Measurements from ENCODE around the gene CLEC3B.
"Not testable (repeated sequence)": the region's sequence is repeated elsewhere in the genome, so short reads cannot be mapped to it uniquely, and the experiment has no call there.

CLEC3B gene

DNA sequence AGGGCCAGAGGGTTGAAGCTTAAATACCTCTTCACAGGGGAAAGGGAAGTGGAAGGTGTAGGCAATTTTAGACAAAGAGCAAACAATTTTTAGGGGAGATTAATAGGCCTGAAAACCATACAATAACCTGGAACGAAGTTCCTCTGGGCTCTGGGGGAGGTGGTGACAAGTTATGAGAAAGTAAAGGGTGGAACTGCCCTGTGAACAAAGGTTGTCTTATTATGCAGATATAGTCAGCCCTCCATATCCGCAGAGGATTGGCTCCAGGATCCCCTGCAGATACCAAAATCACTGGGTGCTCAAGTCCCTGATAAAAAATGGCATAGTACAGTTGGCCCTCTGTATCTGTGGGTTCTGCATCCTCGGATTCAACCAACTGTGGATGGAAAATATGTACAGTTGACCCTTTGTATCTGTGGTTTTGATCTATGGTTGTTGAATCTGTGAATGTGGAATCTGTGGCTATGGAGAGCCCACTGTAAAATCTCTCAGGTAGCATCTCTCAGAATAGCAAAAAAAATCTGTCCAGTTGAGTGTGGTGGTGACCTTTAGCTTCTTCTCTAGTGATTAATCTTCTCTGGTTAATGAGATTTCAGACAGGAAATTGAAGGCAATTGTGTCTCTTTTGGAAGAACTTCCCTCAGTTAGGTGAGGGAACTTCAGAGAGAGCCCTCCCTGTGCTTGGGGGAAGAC lies 40.2 kb downstream of the CLEC3B start:
- no peak for DNase-seq (ENCODE audit: low spot score)

DNA sequence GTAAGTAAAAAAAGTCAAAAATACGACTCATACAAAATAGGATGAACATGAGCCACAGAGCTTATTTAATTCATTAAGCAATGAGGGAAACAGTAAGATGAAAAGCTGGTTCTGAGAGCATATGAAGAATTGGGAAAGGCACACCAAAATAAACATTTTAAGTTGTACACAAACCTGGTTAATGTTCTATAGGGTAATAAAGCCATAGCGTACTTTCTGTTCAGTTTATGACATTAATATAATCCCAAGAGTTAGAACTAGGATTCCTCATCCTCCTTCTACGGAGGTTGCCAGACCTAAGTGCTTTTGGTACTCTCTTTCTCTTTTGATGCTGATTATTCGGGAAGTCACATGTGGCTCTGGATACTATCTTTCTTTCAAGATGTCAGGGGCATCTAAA lies 41.4 kb downstream of the CLEC3B start:
- no peak for DNase-seq (ENCODE audit: low spot score)

- no peak for DNase-seq (ENCODE audit: low spot score)
Observed at GRCh38 chr3:45067941-45068340, 41.8 kb downstream of the CLEC3B start.

GRCh38 chr3:45071075-45071474 lies 45.0 kb downstream of the CLEC3B start:
- no peak for DNase-seq (ENCODE audit: low spot score)

DNA sequence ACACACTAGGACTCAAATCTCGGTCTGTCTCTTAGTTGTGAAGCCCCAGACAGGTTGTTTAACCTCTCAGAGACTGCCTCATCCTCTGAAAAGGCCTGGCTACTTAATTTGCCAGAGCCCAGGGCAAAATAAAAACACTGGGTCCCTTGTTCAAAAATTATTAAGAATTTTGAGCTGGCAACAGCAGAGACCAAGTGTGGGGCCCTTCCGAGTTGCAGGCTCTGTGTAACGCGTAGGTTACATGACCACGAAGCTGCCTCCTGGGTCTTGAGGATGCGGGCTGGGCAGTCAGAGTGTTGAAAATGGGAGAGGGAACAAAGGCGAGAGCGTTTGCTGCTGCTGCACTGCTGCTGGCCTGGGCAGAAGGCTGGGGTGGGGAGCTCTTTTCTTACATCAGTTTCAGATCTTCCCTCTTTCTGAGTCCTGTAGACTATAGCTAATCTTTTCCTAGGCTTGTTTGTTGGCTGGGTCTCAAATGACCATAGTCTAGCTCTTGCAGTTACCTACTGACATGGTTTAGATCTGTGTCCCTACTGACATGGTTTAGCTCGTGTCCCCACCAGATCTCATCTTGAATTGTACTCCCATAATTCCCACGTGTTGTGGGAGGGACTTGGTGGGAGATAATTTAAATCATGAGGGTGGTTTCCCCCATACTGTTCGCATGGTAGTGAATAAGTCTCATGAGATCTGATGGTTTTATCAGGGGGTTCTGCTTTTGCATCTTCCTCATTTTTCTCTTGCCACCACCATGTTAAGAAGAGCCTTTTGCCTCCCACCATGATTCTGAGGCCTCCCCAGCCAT lies 49.9 kb downstream of the CLEC3B start:
- no peak for DNase-seq (ENCODE audit: low spot score)

GRCh38 chr3:45078256-45078655 lies 52.2 kb downstream of the CLEC3B start:
- DNase-seq (ENCODE audit: low spot score) = not testable (repeated sequence)

- no peak for DNase-seq (ENCODE audit: low spot score)
Observed at GRCh38 chr3:45078910-45079522, 52.9 kb downstream of the CLEC3B start.

GRCh38 chr3:45079715-45080114 lies 53.6 kb downstream of the CLEC3B start:
- no peak for DNase-seq (ENCODE audit: low spot score)

DNA sequence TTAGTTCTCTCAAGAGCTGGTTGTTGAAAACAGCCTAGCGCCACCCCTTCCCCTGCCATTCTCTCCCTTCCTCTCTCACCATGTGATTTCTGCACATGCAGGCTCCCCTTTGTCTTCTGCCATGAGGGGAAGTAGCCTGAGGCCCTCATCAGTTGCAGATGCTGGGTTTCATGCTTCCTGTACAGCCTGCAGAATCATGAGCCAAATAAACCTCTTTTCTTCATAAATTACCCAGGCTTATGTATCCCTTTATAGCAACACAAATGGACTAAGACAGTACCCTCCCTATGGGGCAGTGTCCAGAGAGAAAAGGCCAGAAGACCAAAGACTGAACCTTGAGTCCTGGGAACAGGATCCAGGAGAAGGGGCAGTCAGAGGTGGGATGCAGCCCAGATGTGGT lies 54.7 kb downstream of the CLEC3B start:
- DNase-seq (ENCODE audit: low spot score) = no peak

- no peak for DNase-seq (ENCODE audit: low spot score)
Observed at GRCh38 chr3:45081506-45082141, 55.5 kb downstream of the CLEC3B start.

GRCh38 chr3:45082142-45082538 lies 56.0 kb downstream of the CLEC3B start:
- DNase-seq (ENCODE audit: low spot score) = no peak

DNA sequence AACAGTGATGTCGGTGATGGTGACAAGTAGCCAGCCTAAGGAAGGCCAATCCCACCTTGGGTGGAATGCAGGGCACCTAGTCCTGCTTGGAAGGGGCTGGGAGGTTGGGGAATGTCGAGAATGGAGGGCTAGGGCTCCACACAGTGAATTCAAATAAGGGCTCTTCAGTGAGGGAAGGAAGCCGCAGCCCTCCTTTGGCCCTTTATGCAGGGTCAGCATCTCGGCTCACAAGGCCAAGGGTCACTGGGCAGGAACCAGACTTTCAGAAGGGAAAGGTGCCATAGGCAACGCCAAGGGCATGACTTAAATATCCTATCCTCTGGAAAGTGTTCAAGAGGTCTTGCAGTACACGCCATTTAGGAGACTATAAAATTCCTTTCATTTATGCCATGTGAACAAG lies 56.9 kb downstream of the CLEC3B start:
- no peak for DNase-seq (ENCODE audit: low spot score)

GRCh38 chr3:45084361-45084760 lies 58.3 kb downstream of the CLEC3B start:
- no peak for DNase-seq (ENCODE audit: low spot score)

GRCh38 chr3:45084820-45085816 lies 59.0 kb downstream of the CLEC3B start:
- DNase-seq (ENCODE audit: low spot score) = no peak
